GM21447 (cell line): ENCODE results near the gene DRGX.

Source experiments
- ATAC-seq: cut with Tn5 transposase; IDR thresholded peaks from one replicate; pipeline ENCODE4 v1.9.1; 2021; ENCODE audit not compliant: unreplicated experiment

The DRGX gene

DNA sequence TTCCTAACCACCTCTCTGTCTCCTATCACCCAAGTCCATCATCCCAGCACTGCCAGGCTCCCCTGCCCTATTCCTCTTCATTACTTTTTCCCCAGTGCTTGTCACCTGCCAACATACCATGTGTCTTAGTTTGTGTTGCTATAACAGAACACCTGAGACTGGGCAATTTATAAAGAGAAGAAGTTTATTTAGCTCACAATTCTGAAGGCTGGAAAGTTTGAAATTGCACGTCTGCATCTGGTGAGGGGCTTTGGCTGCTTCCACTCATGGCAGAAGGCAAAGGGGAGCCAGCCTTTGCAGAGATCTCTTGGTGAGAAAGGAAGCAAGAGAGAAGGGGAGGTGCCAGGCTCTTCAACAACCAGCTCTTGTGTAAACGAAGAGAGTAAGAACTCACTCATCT, 47.3 kb downstream of the DRGX start:
- ATAC-seq, result no peak

DNA sequence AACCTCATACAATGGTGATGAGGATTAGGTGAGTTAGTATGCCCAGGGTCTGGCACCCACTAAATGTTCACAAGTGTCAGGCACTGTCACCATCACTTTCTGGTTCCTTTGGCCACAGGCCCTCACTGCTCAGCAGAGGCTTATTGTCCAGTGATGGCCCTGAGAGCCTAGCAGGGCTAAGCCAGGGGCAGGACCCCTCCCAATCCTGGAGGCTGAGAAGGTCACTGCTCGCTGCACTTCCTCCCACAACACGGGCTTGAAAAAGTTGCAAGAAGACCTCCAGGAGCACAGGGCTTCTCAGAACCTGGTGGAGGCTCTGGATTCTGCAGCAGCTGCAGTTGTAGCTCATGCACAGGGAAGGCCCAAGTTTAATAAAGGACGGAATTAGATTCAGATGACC, 48.1 kb downstream of the DRGX start:
- ATAC-seq, result no peak

DNA sequence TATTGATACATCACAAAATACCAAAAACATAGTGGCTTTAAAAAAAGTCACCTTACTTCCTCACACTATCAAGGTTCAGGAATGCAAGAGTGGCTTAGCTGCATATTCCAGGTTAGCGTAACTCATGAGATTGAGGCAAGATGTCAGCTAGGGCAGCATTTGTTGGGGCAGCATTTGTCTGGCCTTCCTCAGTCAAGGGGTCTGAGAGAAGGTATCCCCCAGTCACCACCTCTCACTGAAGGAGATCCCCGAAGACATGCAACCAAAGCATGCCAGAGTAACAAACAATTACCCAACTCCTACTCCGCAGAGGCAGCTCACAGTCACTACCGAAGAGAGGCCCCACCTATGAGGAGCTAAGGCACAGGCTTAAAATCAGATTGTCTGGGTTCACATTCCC, 48.5 kb downstream of the DRGX start:
- no peak for ATAC-seq

DNA sequence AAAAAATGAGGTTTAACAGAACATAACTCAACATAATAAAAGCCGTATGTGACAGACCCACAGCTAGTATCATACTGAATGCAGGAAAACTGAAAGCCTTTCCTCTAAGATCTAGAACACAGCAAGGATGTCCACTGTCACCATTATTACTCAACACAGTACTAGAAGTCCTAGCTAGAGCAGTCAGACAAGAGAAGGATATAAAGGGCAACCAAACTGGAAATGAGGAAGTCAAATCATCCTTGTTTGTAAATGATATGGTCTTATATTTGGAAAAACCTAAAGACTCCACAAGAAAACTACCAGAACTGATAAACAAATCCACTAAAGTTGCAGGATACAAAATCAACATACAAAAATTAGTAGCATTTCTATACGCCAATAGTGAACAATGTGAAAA, 51.0 kb downstream of the DRGX start:
- ATAC-seq, result no peak

DNA sequence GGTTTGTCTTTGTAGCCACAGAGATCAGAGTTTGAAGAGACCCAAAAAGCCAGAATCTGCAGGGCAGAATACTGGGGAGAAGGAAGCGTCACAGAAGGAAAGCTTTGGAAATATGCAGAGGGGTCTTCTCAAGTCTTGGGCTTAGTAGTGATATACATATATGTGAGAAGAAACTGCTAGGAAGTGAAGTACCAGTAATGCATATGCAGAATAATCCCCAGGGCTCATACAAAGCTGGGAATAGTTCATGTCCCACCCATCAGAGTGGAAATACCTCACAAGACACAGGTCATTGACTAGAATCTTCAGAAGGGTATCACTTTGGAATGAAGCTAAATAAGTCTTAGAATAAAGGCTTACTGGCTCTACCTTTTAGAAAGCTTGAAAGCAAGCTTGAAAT, 57.3 kb downstream of the DRGX start:
- ATAC-seq, result no peak

DNA sequence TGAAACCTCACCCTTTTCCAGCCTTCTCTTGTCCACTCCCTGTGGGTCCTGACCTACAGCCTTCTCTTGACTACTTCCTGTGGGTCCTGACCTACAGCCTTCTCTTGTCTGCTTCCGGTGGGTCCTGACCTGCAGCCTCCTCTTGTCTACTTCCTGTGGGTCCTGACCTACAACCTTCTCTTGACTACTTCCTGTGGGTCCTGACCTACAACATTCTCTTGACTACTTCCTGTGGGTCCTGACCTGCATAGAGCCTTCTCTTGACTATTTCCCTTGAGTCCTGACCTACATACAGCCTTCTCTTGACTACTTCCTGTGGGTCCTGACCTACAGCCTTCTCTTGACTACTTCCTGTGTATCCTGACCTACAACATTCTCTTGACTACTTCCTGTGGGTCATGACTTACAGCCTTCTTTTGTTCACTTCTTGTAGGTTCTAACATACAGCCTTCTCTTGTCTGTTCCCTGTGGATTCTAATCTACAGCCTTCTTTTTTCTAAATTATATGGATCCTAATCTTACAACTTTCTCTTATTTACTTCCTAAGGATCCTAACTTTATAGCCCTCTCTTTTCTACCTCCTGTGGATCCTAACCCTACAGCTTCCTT, 60.4 kb downstream of the DRGX start:
- no peak for ATAC-seq

DNA sequence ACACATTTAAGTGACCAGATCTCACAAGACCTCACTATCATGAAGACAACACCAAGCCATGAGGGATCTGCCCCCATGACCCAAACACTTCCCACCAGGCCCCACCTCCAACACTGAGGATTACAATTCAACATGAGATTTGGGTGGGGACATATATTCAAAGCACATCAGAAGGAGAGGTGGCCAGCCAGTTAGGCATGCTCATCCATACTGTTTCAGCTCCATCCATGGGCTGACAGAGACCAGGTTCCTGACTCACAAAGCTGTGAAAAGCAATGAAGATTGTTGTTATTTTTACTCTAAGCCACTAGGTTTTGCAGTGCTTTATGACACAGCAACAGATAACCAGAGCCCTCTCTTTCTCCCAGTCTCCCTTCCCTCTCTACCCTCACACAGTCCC, 60.9 kb downstream of the DRGX start:
- ATAC-seq, result no peak

DNA sequence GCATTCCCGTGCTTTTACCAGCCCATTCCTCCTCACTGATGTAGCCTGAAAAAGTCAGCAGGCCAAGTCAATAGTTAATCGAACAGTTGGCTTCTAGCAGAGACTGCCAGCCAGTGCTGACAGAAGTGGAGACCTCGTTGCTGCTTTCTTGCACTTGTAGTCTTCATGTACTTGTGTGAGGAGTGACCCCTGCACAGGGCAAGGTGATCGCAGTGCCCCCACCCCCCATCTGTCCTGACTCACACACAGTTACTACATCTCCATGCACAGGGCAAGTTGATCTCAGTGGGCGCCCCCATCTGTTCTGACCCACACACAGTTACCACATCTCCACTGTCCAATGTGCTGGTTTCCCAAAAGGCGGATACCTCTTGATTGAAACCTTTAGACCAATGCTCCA, 62.7 kb downstream of the DRGX start:
- no peak for ATAC-seq

DNA sequence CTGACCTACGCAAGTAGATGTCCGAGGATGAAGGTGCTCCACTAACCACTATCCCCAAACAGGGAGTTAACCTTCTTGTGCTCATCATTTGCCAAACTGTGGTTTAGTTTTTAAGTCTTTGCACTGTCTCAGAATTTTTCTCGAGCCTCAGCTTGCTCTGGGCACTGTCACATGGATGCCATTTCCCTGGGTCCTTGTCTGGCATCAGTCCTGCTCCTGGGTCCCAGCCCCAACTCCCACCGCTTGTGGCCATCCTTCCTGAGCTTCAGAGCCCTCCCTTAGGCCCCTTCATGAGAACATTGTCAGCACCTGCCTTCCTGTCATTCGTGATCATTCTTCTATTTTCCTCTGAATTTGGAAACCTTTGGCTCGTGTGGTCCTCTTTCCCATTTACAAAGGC, 63.1 kb downstream of the DRGX start:
- no peak for ATAC-seq

DNA sequence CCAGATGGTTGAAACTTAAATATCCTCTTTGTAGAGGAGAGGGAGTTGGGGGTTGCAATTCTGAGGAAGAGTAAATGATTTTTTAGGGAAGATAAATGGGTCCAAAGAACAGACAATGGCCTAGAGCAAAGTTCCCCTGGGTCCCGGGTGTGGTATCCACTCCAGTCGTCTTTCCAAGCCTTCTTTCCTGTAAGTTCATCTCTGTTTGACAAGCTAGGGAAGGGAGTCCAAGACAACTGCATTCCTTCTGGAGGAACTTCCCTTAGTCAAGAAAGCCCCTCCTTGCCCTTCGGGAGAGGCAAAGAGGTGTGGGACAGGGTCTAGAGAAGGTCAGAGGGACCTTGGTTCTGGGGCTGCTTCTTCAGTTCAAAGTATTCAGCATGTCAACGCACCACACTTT, 63.6 kb downstream of the DRGX start:
- no peak for ATAC-seq

DNA sequence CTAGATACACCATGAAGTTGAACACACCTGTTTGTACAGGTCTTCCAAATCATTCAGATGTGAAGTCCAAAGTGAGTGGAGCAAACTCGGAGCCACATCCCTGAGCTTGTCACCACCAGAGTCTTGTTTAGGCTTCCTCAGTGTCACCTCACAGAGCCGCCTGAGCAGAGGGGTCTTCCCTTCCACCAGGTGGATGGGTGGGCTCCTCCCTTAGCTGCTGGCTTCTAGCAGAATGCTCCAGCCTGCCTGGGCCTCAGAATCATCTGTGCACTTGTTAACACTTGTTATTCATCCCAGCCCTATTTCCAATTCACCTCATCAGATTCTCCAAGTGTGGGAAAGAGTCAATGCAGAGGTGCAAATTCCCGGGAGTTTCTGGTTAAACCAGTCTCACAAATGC, 64.5 kb downstream of the DRGX start:
- ATAC-seq, result no peak

DNA sequence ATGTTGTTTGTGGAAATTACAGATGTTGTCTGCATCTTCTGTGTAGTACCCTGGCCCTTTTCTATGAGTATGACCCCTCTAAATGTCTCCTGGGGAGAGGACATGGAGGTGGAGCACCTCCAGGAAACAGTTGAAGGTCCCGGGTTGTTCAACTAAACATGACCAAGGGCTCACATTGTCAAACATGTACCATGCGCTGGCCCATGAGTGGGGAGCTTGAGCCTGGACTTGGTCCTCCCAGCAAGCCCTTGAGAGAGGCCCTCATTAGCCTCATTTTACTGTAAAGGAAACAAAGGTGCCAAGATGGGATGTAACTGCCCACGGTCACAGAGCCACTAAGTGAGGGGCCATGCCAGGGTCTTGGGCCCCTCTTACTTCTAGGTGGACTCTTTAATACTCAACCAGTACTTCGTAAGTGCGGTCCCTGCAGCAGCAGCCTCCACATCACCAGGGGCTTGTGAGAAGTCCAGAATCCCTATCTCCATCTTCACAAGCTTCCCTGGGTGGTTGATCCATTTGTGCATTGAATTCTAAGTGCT, 65.7 kb downstream of the DRGX start:
- ATAC-seq, result no peak

DNA sequence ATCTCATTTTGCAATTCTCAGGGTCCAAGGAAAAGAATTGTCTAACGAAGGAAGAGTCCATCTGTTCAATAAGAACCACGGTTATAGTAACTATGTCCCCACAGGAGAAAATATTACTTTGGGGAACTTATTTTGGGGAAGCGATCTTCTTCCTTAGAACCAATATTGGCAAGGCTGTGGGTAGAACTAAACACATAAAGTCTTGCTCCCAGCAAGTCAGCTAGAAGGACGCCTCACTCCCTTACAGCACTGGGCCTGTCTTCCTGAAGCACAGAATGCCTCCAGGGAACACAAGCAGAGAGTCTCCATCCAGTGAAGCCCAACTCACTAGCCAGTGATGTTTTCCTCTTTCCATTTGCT, 66.8 kb downstream of the DRGX start:
- ATAC-seq, result no peak

DNA sequence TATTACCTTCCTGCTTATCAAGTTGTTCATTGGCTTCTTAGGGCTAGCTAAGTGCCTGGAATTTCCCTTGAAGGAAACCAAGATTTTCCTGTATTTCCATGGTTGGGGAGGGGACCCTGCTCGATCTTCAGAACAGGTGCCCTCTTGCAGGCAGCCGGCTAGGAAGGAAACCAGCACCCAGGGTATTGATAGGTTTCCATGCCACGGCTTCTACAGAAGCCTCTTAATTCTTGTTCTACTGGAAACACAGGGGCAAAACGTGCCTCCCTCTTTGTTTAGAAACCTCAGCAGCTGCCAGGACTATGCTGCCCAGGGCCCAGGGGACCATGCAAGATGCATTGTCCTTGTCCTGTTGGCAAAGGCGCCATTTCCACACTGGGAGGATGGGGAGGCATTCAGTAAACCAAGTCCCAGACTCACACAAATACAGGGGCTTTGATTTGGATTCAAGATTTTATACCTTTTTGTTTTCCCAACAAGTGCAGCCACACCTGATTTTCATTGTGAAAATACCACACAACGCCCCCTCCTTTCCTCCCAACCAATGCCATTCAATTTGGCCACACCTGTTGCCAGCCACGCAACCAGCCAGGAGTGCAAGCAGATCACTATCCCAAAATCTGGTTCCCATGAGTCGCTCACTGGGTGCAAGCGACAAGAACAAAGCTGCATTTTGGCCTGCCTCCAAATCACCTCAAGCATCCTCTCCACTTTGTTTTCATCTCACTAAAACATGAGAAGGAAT, 67.3 kb downstream of the DRGX start:
- ATAC-seq, result no peak

DNA sequence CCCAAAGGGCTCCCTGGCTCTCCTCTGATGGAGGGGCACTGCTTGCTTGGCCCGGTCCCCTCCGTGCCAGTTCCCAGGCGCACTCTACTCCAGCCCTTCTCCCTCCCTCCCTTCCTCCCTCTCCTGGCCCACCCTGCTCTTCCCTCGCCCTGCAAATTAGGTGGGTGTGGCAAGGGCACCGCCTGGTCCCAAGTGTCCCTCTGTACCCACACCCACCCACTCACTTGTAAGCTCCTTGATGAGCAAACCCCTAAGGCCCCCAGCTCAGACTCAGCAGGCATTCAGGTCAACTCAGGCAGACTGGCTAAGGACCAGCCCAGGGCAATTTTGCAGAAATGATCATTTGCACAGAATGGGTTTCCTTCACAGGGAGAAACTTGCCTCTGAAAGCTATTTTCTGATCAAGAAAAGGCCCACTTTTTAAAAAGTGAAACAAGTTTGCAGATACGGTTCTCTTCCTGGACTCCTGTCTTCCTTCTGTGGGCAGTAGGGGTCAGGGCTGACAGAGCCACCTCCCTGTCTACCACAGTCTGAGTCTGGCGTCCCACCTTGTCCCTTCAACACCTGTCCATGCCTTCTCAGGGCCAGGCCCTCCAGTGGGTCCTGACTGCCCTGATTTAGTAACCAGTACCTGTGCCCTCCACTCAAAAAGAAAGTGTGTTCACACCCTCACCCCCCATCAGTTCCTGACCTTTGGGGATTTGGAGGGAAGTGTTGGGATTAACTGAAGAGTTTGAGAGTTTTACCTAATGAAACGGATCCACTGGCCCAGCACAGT, 68.7 kb downstream of the DRGX start:
- no peak for ATAC-seq

DNA sequence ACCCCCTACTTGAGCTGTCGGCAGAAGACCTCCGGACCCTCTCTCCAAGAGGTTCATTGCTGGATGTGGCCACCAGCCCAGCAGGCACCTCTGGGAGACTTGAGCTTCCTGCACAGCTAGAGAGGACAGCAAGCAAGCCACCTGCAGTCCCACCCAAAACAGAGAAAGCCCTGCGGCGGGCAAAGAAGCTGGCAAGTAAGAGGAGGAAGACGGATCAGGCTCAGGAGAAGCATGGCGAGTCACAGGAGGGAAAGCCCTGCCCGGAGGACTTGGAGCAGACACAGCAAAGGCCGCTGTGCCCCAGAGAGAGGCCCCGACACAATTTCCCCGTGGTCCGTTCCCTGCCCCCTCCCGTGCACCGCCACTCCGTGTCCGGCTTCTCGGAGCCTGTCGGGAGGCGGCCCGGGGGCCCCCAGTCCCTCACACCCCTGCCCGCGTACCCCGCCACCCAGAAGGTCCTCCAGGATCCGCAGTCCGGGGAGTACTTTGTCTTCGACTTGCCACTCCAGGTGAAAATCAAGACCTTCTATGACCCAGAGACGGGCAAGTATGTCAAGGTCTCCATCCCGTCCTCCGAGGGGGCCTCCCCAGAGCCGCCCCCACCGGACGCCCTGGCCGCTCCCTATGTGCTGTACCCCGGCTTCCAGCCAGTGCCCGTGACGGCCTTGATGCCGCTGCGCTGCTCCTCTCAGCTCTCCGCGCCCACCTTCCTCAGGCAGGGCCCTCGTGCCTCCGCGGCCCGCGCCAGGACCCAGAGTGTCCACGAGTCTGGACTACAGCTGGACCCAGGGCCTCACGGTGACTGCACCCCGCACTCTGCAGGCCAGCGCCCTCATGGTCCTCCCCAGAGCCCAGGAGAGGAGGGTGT, 69.7 kb downstream of the DRGX start:
- no peak for ATAC-seq

DNA sequence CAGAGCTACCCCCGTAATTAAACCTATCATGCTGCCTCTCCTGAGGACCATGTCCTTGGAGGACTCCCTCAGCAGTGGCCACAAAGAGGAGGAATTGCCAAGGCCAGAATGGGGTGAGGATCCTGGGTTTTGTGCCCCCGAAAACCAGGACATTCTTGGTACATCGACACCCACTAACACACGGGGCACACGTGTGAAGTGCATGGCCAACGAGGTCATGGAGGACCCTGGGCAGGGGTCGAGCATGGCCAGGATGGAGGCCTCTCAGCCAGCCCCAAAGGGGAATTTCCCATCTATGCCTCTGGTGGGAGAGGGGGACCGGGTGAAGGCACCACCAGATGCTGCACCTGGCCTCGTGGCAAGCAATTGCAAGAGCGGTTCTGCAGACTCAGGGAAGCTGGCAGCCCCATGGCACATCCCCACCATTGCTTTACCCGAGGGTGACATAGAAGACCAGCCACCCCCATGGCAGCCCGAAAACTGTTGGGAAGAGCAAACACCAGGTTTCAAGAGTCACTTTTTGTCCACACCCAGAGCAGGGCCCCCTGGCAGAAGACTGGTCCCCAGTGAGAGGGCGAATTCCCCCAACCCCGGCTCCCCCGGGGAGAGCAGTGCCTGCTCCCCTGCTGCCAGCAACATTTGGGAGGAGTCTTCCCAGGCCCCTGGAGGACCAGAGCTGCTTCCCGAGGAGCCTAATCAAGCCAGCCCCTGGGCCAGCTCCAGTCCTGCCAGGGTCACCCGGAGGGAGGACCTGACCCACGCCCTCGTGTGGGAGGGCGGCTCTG, 70.6 kb downstream of the DRGX start:
- ATAC-seq, result no peak

DNA sequence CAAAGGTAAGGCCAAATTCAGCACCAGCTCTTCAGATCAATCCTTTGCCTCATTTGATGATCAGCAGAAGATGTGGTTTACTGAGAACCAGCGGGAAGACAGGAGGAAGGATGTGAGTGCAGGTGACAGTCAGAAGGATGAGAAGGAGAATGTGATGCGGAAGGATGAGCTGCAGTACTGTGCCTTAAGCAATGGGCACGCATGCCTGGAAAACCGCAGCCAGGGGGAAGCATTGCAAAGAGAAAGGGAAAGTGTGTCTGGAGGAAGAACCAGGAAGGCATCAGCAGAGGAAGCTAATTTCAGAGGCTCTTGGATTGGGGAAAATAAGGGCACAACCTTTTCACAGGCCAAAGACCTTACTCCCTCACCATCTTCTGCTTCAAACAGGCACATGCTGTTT, 71.2 kb downstream of the DRGX start:
- no peak for ATAC-seq

DNA sequence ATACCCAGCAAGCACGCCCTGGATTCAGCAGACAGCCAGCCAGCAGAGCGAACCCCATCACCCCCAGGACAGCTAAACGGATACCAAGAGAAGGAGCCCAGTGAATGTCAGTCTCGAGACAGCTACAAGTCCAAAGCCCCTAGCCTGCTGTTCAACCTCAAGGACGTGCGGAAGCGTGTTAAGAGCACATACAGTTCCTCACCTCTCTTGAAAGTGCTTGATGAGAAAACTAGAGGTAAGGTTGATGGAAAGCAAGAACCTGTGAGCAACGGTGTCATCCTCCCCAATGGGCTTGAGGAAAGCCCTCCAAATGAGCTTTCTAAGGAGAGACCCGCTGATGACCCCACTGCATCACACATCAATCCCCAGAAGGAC, 72.0 kb downstream of the DRGX start:
- ATAC-seq, result no peak

DNA sequence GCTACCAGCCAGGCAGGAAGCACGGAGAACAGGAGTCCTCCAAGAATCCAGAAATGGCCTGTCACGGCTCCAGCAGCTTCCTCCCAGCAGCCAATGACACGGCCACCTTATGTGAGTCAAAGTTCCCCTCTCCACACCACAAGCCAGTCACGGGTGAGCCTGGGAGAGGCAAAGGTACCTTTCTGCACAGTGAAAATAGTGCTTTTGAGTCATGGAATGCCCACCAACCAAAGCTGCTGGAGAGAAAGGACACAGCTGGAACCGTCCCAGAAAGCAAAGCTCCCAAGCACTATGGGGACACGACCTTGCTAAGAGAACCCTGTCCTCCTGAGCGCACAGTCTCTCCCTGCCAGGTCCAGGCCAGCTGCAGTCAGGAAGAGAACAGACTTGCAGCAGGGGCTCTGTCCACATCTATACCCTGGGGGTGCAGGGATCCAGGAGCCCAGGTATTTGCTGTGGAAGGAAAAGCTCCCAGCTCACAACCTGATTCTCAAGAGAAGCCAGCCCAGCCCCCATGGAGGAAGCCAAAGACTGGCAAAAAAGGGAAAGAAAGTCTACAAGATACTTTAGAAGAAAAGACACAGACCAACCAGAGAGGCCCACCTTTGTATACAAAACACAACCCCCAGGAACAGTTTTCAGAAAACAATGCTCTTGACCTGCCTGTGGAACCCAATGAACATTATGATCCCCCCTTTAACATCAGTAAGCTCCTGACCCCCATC, 72.6 kb downstream of the DRGX start:
- no peak for ATAC-seq
